Esophagus muscularis mucosa (tissue), 3 donors: ENCODE measurements around the gene CFAP54.

Experiments used
- POLR2A ChIP-seq: fragments of 450-650 bp; IDR thresholded peaks from one replicate; pipeline ENCODE4 v1.6.1; 2017; ENCODE audit warnings: antibody characterized with exemption, moderate library complexity, mild to moderate bottlenecking, low read depth
- TF ChIP-seq, protein P1 (sequence below), 3 experiments: fragments of 200-600 bp in 2 of 3; fragments of 450-650 bp in 1 of 3; sonication (generic) in 2 of 3; IDR thresholded peaks; one replicate each; pipeline ENCODE4 v1.5.1; 2017 to 2019; ENCODE audit warnings: antibody characterized with exemption in 3 of 3, mild to moderate bottlenecking in 2 of 3, moderate library complexity in 1 of 3

DNA sequence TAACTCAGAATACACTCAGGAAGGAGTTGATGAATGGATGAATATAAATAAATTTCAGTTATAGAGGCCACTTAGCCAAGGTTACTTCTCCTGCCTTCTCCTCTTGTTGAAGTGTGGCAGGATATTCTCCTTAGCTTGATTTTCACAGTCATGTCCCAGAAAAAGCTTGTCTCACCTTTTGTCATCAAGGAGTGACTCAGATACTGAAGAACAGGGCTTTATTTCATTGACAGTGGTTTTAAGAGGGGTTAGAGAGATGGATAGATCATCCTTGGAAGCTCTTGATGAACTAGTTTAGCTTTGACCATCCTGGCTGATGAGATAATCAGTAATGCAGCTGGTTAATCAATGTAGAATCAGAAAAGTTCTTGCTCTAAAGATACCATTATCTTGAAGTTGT is 35.0 kb upstream of the CFAP54 start:
- TF ChIP-seq, protein P1, sequence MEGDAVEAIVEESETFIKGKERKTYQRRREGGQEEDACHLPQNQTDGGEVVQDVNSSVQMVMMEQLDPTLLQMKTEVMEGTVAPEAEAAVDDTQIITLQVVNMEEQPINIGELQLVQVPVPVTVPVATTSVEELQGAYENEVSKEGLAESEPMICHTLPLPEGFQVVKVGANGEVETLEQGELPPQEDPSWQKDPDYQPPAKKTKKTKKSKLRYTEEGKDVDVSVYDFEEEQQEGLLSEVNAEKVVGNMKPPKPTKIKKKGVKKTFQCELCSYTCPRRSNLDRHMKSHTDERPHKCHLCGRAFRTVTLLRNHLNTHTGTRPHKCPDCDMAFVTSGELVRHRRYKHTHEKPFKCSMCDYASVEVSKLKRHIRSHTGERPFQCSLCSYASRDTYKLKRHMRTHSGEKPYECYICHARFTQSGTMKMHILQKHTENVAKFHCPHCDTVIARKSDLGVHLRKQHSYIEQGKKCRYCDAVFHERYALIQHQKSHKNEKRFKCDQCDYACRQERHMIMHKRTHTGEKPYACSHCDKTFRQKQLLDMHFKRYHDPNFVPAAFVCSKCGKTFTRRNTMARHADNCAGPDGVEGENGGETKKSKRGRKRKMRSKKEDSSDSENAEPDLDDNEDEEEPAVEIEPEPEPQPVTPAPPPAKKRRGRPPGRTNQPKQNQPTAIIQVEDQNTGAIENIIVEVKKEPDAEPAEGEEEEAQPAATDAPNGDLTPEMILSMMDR (IDR thresholded peaks at IDR 0.05): no peak
- TF ChIP-seq POLR2A: no peak
